GM23338 (cell line): ENCODE data around the gene LAMB3. TPM values are rescaled to one million over a fixed set of nuclear protein-coding genes. Genes with fewer than 3 reads are reported as not detected.

Source experiments
- ATAC-seq: fragments of 200-7000 bp; cut with Tn5 transposase; 3 replicates; pipeline ENCODE4 v1.9.1; 2020
- DNase-seq: peaks from one replicate; pipeline ENCODE4 v3.0.0-alpha.2; 2015; ENCODE audit warnings: low spot score
- H2AFZ ChIP-seq: fragments of 200-600 bp; sonication (generic); 2 replicates; pipeline ENCODE4 v1.8.0; 2016; ENCODE audit warnings: antibody characterized with exemption, mild to moderate bottlenecking, moderate library complexity
- H3F3A ChIP-seq: fragments of 200-600 bp; sonication (generic); replicated peaks from 2 replicates; pipeline ENCODE4 v1.8.0; 2017; ENCODE audit warnings: antibody characterized with exemption, mixed run types, low read depth
- H3K27ac ChIP-seq: fragments of 200-600 bp; sonication (generic); 2 replicates; pipeline ENCODE4 v1.6.1; 2016; ENCODE audit warnings: low read depth
- H3K27me3 ChIP-seq: fragments of 200-600 bp; sonication (generic); 2 replicates; pipeline ENCODE4 v1.8.0; 2016; ENCODE audit warnings: mild to moderate bottlenecking, mixed run types, moderate library complexity; ENCODE audit not compliant: insufficient read depth
- H3K36me3 ChIP-seq: fragments of 200-600 bp; sonication (generic); 2 replicates; pipeline ENCODE4 v1.8.0; 2016; ENCODE audit warnings: mild to moderate bottlenecking; ENCODE audit not compliant: insufficient read depth
- H3K4me1 ChIP-seq: fragments of 200-600 bp; sonication (generic); 2 replicates; pipeline ENCODE4 v1.8.0; 2016; ENCODE audit warnings: mild to moderate bottlenecking, moderate library complexity; ENCODE audit not compliant: insufficient read depth
- H3K4me2 ChIP-seq: fragments of 200-600 bp; sonication (generic); 2 replicates; pipeline ENCODE4 v1.7.1; 2017; ENCODE audit warnings: mixed run types
- H3K4me3 ChIP-seq: fragments of 200-600 bp; sonication (generic); 2 replicates; pipeline ENCODE4 v1.6.1; 2016; ENCODE audit warnings: mixed run types
- H3K79me2 ChIP-seq: fragments of 200-600 bp; sonication (generic); replicated peaks from 2 replicates; pipeline ENCODE4 v1.8.0; 2017; ENCODE audit warnings: mild to moderate bottlenecking; ENCODE audit not compliant: insufficient read depth
- H3K9me2 ChIP-seq: fragments of 200-600 bp; sonication (generic); 2 replicates; pipeline ENCODE4 v1.8.0; 2017; ENCODE audit not compliant: insufficient read depth
- H4K20me1 ChIP-seq: fragments of 200-600 bp; sonication (generic); replicated peaks from 2 replicates; pipeline ENCODE4 v1.8.0; 2017; ENCODE audit warnings: mild to moderate bottlenecking; ENCODE audit not compliant: insufficient read depth
- H3K27ac Mint-ChIP-seq: 2 replicates; pipeline ENCODE4 v1.8.0; 2020; ENCODE audit warnings: inconsistent platforms, mild to moderate bottlenecking, moderate library complexity, mixed read lengths
- H3K27me3 Mint-ChIP-seq: 3 replicates; pipeline ENCODE4 v1.8.0; 2022; ENCODE audit warnings: low read depth, mild to moderate bottlenecking, moderate library complexity, mixed read lengths, inconsistent platforms; ENCODE audit not compliant: insufficient read depth, poor library complexity
- H3K36me3 Mint-ChIP-seq: 3 replicates; pipeline ENCODE4 v1.8.0; 2021; ENCODE audit warnings: low read depth, mild to moderate bottlenecking, inconsistent platforms, moderate library complexity, mixed read lengths
- H3K4me1 Mint-ChIP-seq: 3 replicates; pipeline ENCODE4 v1.8.0; 2020; ENCODE audit warnings: mild to moderate bottlenecking, inconsistent platforms, mixed read lengths
- H3K4me3 Mint-ChIP-seq: 3 replicates; pipeline ENCODE4 v1.8.0; 2021; ENCODE audit warnings: moderate library complexity, mild to moderate bottlenecking, inconsistent platforms, mixed read lengths
- H3K9me3 Mint-ChIP-seq: 3 replicates; pipeline ENCODE4 v1.8.0; 2020; ENCODE audit warnings: moderate library complexity, mild to moderate bottlenecking, inconsistent platforms, mixed read lengths
- CREB1 ChIP-seq: fragments of 250-450 bp; sonication (Bioruptor Pico); IDR thresholded peaks from 2 replicates; pipeline ENCODE4 v1.5.0; 2020; ENCODE audit warnings: low read depth, mild to moderate bottlenecking, moderate library complexity
- CTCF ChIP-seq, 2 experiments: fragments of 200-600 bp in 1 of 2; sonication (generic) in 1 of 2; conservative IDR thresholded peaks; 2 replicates each; pipeline versions ENCODE4 v1.5.1 to v1.6.1; 2016 to 2017; ENCODE audit warnings: antibody characterized with exemption in 2 of 2, low read depth in 2 of 2, mild to moderate bottlenecking in 2 of 2, moderate library complexity in 1 of 2
- ETS1 ChIP-seq: IDR thresholded peaks from 2 replicates; pipeline ENCODE4 v1.6.1; 2016; ENCODE audit warnings: antibody characterized with exemption
- EZH2 ChIP-seq: fragments of 200-600 bp; sonication (generic); IDR thresholded peaks from one replicate; pipeline ENCODE4 v1.8.0; 2017; ENCODE audit warnings: antibody characterized with exemption, mild to moderate bottlenecking, low read depth; ENCODE audit not compliant: unreplicated experiment
- EZH2phosphoT487 ChIP-seq: fragments of 200-600 bp; sonication (generic); IDR thresholded peaks from one replicate; pipeline ENCODE4 v1.8.1; 2018; ENCODE audit warnings: antibody characterized with exemption; ENCODE audit not compliant: unreplicated experiment
- JUNB ChIP-seq: IDR thresholded peaks from one replicate; pipeline ENCODE4 v1.6.1; 2016; ENCODE audit warnings: antibody characterized with exemption; ENCODE audit not compliant: unreplicated experiment
- NANOG ChIP-seq: IDR thresholded peaks from 2 replicates; pipeline ENCODE4 v1.6.1; 2016; ENCODE audit warnings: antibody characterized with exemption, borderline replicate concordance
- POLR2AphosphoS5 ChIP-seq: IDR thresholded peaks from 2 replicates; pipeline ENCODE4 v1.6.1; 2016; ENCODE audit warnings: antibody characterized with exemption, low read depth
- REST ChIP-seq: IDR thresholded peaks from one replicate; pipeline ENCODE4 v1.6.1; 2018; ENCODE audit warnings: antibody characterized with exemption; ENCODE audit not compliant: unreplicated experiment
- STAT1 ChIP-seq: IDR thresholded peaks from one replicate; pipeline ENCODE4 v1.6.1; 2016; ENCODE audit warnings: antibody characterized with exemption; ENCODE audit not compliant: unreplicated experiment
- ZNF114 ChIP-seq: fragments of 250-450 bp; sonication (Bioruptor Pico); IDR thresholded peaks from 2 replicates; pipeline ENCODE4 v1.5.0; 2020; ENCODE audit warnings: mild to moderate bottlenecking, moderate library complexity
- ZNF331 ChIP-seq: fragments of 250-450 bp; sonication (Bioruptor Pico); IDR thresholded peaks from 2 replicates; pipeline ENCODE4 v1.5.0; 2020; ENCODE audit warnings: low read depth, mild to moderate bottlenecking, moderate library complexity
- polyA plus RNA-seq: library from polyadenylated mRNA; unstranded; fragments of >200 nt; fragmentation: Nextera tagmentation; extraction: Ambion mirVana; gene quantifications from 2 replicates; pipeline ENCODE4 v1.2.1, GENCODE V29; 2016
- total RNA-seq: library from RNA; depleted of rRNA; stranded (reverse); fragments of >200 nt; shearing (Covaris generic); gene quantifications from 2 replicates; pipeline ENCODE4 v1.2.3, GENCODE V29; 2014

The LAMB3 gene
- total and polyA plus RNA-seq, 2 experiments from 2014 or later = 0.05 to 0.52 TPM

- TF ChIP-seq REST = no peak
- TF ChIP-seq CREB1 (CRISPR knock-in tag) = no peak
- no peak for TF ChIP-seq EZH2
- TF ChIP-seq ETS1 = no peak
- no peak for TF ChIP-seq CTCF (conservative IDR thresholded peaks at IDR 0.05; ENCODE audit: low read depth in 2 of 2)
These were observed 22.8 kb upstream of the LAMB3 start, which contains the start of gene G0S2 (continued) for GRCh38 chr1:209674957-209675564.

GRCh38 chr1:209673631-209674417 lies 21.6 kb upstream of the LAMB3 start:
- no peaks in the 10 kb centered on the region for H3K36me3 Mint-ChIP-seq
- peaks cover 19% of the 10 kb centered on the region for H3K4me1 ChIP-seq
- H3K4me1 Mint-ChIP-seq = peaks cover 25% of the 10 kb centered on the region
- H3K27ac Mint-ChIP-seq = peak overlapping the region; percentile 72; the same call in 1 of the 2 replicates
- H3K4me3 ChIP-seq = peak overlapping the region; percentile 83; the same call in 1 of the 2 replicates
- DNase-seq = no peak
- H3F3A ChIP-seq = no peaks in the 10 kb centered on the region
- ATAC-seq = no peak
- H3K9me3 Mint-ChIP-seq = no peaks in the 10 kb centered on the region; the same call in 2 of the 3 replicates
- peaks cover 15% of the 10 kb centered on the region; the same call in 1 of the 2 replicates for H3K9me2 ChIP-seq
- H3K79me2 ChIP-seq = no peaks in the 10 kb centered on the region
- no peaks in the 10 kb centered on the region for H3K36me3 ChIP-seq
- H3K27me3 Mint-ChIP-seq = peaks cover 45% of the 10 kb centered on the region
- peaks cover 65% of the 10 kb centered on the region for H3K27me3 ChIP-seq
- no peak overlapping the region; the same call in 1 of the 2 replicates for H3K27ac ChIP-seq
- peak overlapping the region; percentile 79 for H3K4me3 Mint-ChIP-seq
- H3K4me2 ChIP-seq = peak overlapping the region; percentile 99
- peak overlapping the region; percentile 63; the same call in 1 of the 2 replicates for H2AFZ ChIP-seq
- H4K20me1 ChIP-seq = no peaks in the 10 kb centered on the region
- TF ChIP-seq EZH2phosphoT487 (no peak), POLR2AphosphoS5 (no peak), ZNF114 (CRISPR knock-in tag) (no peak), CTCF (conservative IDR thresholded peaks at IDR 0.05; ENCODE audit: low read depth in 2 of 2) (no peak), CREB1 (CRISPR knock-in tag) (no peak), STAT1 (no peak), ZNF331 (no peak), JUNB (no peak), NANOG (no peak), REST (no peak)
